HL-60/S4 (cell line): ENCODE results near the gene COL4A4.

Source experiments
- in situ Hi-C: fragments of 300-500 bp; cut with MboI; formaldehyde crosslinking; loops from 2 replicates; pipeline ENCODE4 v1.14.3; 2022; ENCODE audit warnings: low sequenced_read_pairs

COL4A4 gene

DNA sequence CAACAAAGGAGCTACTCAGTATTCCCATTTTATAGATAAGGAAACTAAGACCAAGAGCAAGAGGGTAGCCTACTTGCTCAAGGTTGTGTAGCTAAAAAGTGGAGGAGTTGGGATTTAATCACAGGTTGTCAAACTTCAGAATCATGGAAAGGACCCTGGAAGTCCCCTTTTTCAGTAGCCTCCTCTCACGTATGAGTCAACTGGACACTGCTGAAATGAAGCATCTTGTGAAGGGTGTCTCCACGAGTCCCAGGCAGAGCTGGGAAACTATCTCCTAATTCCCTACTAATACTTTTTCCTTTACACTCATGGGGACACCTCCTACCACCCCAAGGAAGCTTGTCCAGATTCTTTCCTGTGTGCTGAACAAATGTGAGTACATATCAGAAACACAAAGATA is 172.3 kb downstream of the COL4A4 start:
- in situ Hi-C loops: no loop called here

DNA sequence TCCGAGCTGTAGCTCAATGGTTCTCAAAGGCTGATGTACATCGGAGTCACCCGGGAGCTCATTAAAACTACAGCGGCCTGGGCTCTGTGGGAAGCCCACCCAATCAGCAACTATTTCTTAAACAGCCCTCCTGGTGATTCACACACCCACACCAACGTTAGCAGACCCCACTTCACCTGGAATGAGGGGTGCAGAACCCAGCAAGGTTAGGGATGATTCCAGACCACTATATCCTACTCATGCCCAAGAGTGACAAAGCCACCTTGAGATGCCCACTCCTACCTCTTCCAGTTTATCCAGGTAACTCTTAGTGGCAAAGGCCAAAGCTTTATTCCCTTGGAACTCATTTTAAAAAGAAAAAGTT is 178.4 kb downstream of the COL4A4 start:
- in situ Hi-C loops: no loop called here

DNA sequence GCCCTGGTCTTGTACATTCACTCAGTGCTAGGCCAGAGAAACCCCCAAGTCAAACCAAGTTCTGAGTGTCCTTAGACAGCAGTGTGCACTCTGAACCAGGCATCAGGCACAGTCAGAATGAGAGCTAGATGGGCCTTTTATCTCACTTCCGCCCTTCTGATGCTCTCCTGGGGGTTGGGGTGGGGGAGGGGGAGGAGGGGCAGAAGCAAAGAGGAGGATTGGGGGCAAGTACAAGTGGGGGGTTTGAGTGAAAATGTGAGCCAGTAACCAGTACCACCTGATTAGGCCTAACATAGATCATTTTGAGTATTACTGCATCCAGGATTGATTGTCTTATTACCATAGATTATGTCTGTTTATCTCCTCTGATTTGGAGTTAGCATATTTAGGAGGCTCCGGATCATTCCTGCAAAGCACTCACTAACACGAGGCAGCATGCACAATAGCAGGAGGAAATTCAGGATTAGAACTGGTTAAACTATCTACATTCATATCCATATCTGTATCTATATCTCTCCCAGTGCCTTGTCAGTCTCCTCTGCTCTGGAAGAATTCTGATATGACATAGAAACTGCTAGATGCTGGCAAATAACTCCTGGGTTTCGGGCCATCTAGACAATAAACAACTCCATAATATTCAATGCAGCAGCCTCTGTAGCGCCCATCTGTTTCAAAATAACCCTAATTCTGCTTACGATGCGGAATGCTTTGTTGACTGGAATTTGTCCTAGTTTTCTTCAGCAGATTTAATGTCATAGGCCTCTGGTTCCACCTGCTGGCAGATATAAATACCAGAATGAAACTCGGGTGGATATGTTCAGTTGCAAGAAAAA is 179.0 kb downstream of the COL4A4 start:
- in situ Hi-C loops: no loop called here

DNA sequence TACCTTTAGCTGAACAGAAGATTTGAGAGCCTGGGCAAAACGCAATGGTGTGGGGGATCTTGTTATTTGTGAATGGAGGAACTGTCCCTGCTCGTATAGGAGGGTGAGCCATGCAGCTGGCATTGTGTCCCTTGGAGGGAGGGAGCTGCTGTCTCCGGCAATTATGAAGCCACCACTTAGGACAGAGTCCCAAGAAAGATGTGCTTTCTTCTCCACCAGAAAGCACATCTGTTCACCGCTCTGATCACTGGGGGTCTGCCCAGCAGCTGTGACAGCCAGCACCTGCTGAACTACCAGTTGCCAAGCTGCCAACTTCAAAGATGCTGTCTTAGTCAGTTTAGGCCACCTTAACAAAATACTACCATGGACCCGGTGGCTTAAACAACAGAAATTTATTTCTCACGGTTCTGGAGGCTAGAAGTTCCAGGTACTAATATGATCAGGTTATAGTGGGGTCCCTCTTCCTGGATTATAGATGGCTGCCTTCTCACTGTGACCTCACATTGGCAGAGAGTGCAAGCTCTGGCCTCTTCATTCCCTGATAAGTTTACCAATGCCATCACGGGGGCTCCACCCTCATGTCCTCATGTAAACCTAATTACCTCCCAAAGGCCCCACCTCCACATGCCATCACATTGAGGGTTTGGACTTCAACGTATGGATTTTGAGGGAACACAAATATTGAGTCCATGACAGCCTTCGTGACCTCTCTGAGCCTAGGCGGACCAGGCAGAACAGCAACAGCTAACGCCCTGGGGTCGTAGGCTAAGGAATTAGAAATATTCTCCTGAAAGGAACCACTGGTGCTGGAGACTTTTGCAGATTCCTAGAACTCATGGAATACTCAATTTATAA is 179.9 kb downstream of the COL4A4 start:
- in situ Hi-C loops: no loop called here

DNA sequence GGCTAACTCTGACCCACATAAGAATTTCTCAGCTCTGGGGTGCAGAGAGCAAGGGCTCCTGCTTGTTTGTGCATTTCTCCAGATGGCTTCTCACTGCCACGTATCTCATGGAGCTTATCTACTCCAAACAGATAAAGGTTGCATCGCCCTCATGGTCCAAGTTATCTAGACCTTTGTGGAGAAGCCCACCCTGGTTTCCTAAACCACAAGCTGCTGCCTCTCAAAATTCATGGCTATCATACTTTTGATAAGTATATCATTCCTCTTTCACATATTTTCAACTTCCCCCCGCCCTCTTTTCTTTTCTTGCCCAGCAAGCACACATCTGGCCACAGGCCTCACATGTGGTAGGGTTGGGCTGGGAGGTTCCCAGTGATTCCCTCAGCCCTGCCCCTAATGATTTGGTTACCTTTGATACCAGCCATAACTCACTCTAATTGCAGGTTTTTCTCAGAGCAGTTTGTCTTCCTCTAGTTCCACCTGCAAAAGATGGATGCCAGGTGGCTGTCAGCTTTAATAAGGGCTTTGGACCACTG is 182.1 kb downstream of the COL4A4 start:
- in situ Hi-C loops: no loop called here

DNA sequence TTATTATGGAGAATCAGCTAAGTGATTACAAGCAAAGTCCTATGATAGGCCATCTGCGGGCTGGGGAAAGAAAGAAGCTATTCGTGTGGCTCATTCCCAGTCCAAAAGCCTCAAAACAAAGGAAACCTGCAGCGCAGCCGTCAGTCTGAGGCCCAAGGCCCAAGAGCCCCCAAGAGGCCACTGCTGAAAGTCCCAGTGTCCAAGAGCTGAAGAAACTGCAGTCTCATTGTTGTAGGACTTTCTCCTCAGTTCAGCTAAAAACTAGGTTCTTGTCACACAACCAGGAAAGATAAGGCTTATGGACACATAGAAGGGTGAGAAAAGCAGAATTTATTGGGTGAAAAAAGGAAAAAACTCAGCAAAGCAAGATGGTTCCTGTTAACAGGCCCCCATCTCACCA is 185.0 kb downstream of the COL4A4 start:
- in situ Hi-C loops: no loop called here

DNA sequence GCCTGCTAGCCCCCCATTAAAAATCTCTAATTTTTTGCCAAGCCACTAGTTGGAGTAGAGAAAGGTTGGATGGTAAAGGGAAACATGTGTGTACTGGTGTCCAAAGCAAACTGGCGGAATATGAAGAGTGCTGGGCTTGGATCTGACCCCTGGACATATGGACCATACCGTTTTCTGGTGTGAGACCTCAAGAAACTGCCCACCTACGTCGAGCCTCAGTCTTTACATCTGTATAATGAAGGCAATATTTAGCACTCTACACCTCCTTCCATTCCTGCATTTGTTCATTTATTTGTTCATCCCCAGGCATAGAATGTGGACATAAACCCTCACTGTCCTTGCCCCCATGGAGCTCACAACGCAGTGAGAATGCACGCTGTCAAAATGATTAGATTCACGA is 185.7 kb downstream of the COL4A4 start:
- in situ Hi-C loops: no loop called here

DNA sequence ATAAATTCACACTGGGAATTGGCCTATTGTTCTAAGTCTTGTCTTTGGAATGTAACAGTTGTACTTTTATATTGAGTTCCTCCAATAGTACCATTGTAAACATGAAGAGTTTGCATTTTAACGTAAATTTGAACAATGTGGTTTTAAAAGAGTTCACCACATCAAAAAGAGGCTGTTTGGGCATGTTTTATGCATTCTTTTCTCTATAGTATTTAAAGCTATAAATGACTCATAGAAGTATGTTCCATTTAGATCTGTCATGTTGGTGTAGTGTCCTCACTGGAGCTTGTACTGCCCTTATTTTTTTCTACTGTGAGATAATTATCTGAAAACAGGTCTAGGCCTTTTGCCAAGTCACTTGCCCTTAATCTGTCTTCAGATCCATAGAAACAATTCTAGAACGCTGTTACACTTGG is 186.2 kb downstream of the COL4A4 start:
- in situ Hi-C loops: no loop called here

DNA sequence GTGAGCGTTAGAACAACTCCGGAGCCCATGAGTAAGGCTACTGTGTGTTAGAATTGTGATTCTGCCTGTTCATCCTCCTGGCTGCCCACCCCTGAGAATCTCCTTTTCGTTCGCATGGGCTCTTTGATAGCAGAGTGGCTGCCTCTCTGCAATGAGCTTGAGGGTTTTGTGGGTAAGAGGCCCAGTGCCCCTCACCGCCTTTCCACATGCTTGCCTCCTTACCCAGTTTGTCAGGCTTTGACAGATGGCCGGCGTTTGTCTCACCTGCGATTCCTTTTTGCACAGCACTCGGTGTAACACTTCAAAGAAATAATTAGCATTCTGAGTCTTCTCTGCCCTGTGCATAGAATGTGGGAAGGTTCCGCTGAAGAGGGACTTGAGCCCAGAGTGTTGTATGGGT is 190.2 kb downstream of the COL4A4 start:
- in situ Hi-C loops: no loop called here

DNA sequence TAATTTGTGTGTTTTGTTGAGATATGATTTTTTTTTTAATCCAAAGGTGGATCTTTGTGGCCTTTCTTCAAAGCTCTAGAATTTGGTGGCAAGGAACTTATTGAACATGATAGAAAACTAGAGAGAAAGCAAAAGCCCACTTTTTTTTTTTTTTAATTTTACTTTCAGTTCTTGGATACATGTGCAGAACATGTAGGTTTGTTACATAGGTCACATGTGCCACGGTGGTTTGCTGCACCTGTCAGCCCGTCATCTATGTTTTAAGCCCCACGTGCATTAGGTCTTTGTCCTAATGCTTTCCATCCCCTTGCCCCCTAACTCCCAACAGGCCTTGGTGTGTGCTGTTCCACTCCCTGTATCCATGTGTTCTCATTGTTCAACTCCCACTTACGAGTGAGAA is 192.2 kb downstream of the COL4A4 start:
- in situ Hi-C loops: no loop called here

DNA sequence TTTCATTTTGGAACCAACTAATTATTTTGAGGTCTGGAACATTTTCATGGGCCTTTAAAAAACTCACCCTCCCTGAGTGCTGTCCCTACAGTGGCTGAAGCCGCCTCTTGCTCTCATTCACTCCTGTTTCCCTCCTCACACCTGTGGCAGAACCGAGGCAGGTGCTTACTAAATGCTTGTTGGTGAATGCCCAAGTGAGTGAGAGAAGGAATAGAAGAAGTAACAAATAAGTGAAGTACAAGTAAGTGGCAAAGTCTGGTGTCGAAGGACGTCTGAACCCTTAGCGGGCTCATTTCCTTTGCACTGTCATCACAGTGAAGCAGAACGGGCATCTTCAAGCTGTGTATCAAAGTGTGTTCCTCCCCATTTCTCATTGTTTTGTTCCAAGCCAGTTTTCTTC is 192.9 kb downstream of the COL4A4 start:
- in situ Hi-C loops: no loop called here

DNA sequence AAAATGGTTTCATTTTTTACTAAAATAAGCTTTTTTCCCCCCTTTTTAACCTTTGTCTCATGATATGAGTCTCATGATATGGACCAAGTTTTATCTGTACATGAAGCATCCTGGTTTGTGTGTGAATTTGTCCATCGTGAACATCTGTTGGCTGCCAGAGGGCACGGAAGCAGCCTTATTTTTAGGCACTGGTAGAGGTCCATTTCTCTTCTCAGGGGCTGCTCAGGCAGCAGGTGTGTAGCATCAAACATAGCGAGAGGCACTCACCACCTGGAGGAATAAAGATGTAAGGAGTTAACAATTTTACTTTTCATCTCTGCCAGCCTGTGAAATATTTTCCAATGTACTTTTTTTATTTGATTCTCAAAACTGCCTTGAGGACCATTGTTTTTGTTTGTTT is 193.6 kb downstream of the COL4A4 start:
- in situ Hi-C loops: no loop called here

DNA sequence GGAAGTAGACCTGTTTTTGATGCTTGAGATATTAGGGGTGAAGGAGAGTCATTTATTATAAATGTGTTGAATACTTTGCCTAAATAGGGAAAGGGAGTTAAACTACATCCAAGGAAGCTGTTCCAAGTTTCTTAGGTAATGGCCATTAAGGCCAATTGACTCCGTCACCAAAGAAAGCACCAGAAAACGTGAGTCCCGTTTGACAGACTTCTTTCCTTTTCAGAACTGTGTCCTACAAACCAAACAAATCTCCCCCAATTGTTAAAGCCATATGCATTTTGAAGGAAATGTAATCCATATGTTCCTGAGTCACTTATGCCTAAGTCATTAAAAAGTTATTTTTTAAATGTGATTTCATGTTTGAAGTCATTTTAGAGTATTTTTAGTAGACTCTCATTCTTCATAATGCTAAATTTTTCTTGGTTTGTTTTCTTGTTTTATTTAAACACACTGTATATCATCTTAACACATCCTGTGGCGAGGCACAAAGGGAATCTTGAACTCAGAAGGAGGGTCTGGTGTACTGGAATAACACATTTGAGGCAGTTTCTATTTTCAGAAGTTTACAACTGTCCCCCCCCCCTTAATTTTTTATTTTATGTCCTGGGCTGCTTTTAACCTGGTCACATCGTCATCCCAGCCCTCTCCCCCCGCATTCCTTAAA is 194.5 kb downstream of the COL4A4 start:
- in situ Hi-C loops: no loop called here

DNA sequence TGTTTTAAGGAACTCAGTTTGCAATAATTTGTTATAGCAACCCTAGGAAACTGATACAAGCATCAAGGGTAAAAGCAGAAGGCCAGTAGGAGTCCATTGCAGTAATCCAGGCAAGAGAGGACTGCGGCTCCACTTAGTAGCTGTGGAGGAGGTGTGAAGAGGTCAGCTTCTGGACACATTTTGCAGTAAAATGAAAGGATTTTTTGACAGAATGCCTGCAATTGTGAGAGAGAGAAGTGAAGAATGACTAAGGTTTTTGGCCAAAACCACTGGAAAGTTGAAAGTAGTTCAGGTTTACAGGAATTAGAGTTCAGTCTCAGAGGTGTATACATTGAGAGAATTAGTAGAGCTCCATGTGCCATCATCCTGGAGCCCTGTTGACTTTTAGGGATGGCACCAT is 198.6 kb downstream of the COL4A4 start:
- in situ Hi-C loops: no loop called here

DNA sequence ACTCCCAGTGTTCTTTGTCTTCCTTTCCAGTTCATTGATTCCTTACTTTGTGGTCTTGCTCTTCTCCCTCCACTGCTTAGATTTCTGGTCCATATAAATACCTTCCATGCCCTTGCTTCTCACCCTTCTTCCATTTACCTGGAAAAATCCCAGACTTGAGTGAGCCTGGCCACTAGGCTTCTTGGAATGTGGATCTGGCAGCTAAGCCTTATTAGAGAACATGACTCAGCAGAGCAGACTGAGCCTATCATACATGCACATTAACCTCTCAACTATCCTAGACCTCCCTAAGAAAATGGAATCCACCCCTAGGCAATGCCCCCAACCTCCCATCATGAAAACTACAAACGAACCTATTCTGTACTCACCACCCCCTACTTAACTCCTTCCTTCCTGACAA is 200.5 kb downstream of the COL4A4 start:
- in situ Hi-C loops: no loop called here

DNA sequence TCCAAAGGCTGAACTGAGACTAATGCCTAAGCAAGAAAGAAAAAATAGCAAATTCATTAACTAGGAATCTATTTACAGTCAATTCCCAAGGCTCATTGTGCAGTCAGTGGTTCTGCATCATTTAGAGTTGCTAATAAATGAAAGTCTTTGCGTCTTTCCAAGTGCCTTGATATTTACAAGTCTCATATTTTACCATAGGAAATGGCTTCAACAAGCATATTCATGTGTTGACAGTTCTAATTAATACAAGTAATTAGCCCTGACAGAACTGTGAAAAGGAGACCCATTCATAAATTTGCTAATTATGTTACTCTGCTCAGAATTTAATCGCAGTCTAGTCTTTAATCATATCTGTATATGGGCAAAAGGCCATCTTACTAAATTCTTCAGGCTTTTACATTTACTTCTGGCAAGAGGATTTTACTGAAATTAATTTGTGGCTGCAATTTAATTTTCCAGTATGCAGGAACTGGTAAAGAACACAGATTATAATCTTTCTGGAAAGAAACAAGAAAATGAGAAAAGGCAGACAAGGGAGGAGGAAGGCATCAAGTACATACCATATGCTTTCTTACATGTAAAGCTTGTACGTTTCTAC is 201.7 kb downstream of the COL4A4 start:
- in situ Hi-C loops: no loop called here

DNA sequence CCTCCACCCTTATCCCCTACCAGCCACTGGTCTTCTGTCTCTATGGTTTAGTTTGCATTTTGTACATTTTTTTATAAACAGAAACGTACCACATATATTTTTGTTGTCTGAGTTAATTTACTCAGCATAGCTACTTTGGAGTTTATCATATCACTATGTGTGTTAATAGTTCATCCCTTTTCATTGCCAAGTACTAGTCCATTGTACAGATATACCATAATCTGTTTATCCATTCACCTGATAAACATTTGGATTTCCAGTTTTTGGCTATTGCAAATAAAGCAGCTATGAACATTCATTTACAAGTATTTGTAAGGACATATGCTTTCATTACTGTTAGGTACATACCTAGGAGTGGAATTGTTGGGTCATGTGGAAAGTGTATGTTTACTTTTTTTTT is 204.6 kb downstream of the COL4A4 start:
- in situ Hi-C loops: no loop called here

DNA sequence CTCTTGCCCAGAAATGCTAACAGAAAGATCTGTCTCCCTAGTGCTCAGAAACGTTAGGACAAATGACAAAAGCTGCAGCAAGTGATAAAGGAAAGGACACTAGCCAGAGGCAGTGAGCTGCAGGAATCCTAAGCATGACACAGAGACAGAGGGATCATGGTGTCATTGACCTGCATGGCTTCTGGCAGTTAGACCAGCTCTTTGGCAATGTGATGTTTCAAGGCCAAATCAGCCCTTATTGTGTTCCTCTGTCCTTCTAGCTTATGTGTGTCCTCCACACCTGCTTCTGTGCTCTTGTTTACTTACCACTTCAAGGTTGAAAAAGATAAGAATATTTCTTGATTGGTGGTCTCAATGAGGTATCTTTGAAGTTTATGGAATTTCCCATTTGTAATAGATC is 207.3 kb downstream of the COL4A4 start:
- in situ Hi-C loops: no loop called here

DNA sequence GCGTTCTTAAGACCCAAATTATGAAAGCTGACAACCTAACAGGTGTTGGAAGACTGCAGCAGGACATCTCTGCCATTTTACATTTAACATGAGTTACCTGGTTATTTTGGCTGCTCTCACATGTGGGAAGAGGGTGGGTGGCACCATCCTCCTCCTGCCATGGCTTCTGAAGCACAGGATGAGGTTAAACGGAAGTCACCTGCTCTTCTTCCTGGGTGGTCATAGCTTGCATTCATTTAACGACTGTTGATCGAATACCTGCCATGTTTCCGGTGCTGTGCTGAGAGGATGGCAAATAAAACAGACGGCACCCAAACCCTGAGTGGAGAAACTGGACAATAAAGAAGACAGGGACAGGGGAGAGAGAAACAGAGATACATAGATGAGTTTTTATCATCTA is 210.2 kb downstream of the COL4A4 start:
- in situ Hi-C loops: no loop called here

DNA sequence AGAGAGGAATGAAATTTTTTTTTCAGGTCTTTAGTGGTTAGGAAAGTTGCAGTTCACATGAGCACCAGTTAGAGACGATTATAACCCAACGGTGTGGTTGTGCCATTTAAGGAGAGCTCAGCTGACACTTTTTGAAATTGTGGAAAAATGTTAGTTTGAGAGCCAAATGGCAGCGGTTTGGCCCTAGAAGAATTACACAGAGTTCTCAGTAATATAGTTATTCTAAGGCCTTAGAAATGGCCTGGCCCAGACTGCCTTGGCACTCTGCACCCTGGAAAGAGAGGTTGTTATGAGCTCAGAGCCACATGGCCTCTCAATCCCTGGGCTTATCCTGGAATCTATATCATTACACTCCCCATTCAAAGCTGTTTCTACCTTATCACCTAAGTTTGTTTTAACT is 210.8 kb downstream of the COL4A4 start:
- in situ Hi-C loops: no loop called here
